Gastrocnemius medialis (tissue), 4 donors: ENCODE results near the gene RAMP2. TPM values are rescaled to one million over a fixed set of nuclear protein-coding genes. Genes with fewer than 3 reads are reported as not detected.
A peak's percentile ranks its signal among the peaks of the same experiment; 100 is the strongest.

ENCODE experiments used
- ATAC-seq, 2 donors: fragments of 150-250 bp; one replicate each; pipeline ENCODE4 v1.9.1; 2016
- DNase-seq, 2 donors: peaks; one replicate each; pipeline ENCODE4 v3.0.0-alpha.2; 2019
- H3K27ac ChIP-seq, 4 donors: fragments of 200-600 bp; sonication (generic); 1 replicate in 1 of 4; 2 replicates in 3 of 4; pipeline ENCODE4 v1.5.1; 2016 to 2018; ENCODE audit warnings: mild to moderate bottlenecking in 2 of 4, moderate library complexity in 1 of 4
- H3K27me3 ChIP-seq, 3 donors: fragments of 200-600 bp; sonication (generic) in 2 of 3; 1 replicate in 1 of 3; 2 replicates in 2 of 3; pipeline versions ENCODE4 v1.5.1 to v1.6.0; 2016 to 2019; ENCODE audit warnings: mild to moderate bottlenecking in 1 of 3, moderate library complexity in 1 of 3
- H3K36me3 ChIP-seq, 2 donors: fragments of 200-600 bp; sonication (generic) in 1 of 2; one replicate each; pipeline ENCODE4 v1.5.1; 2017 to 2018
- H3K4me1 ChIP-seq, 2 donors: fragments of 200-600 bp; sonication (generic) in 1 of 2; one replicate each; pipeline ENCODE4 v1.5.1; 2016 to 2017; ENCODE audit warnings: mild to moderate bottlenecking in 2 of 2
- H3K4me3 ChIP-seq, 4 donors: fragments of 200-600 bp; sonication (generic) in 3 of 4; 1 replicate in 1 of 4; 2 replicates in 3 of 4; pipeline ENCODE4 v1.5.1; 2016 to 2019; ENCODE audit warnings: mild to moderate bottlenecking in 2 of 4
- H3K9me3 ChIP-seq, 3 donors: fragments of 200-600 bp; sonication (generic) in 2 of 3; 1 replicate in 1 of 3; 2 replicates in 2 of 3; pipeline ENCODE4 v1.5.1; 2016 to 2019
- CTCF ChIP-seq, 5 experiments: fragments of 450-650 bp in 3 of 5; fragments of 200-600 bp in 2 of 5; sonication (generic) in 2 of 5; IDR thresholded peaks in 4 of 5; conservative IDR thresholded peaks in 1 of 5; 1 replicate in 4 of 5; 2 replicates in 1 of 5; pipeline ENCODE4 v1.5.1; 2016 to 2019; ENCODE audit warnings: antibody characterized with exemption in 5 of 5, mild to moderate bottlenecking in 3 of 5, moderate library complexity in 3 of 5
- POLR2A ChIP-seq, 2 donors: fragments of 450-650 bp; IDR thresholded peaks; one replicate each; pipeline ENCODE4 v1.6.1; 2017; ENCODE audit warnings: antibody characterized with exemption in 2 of 2, mild to moderate bottlenecking in 2 of 2, moderate library complexity in 2 of 2
- in situ Hi-C, 4 donors: fragments of 200-750 bp; cut with MboI; loops; one replicate each; pipeline versions ENCODE4 v1.15.0 to v1.8.0; 2017; ENCODE audit warnings: low sequenced_read_pairs in 4 of 4
- intact Hi-C: fragments of 100-400 bp; cut with DNase I; formaldehyde crosslinking; loops from one replicate; pipeline ENCODE4 v1.15.1; 2023; ENCODE audit warnings: low total_unique reads
- total RNA-seq, 4 donors: library from RNA; depleted of rRNA; stranded (reverse); fragments of >200 nt; gene quantifications; one replicate each; pipeline versions ENCODE4 v1.1.0 to v1.2.3, GENCODE V29; 2016

The RAMP2 gene
- total RNA-seq, result 10 to 100 TPM; 17.5 to 31.2 (median 20.7) TPM

- DNase-seq (no peak), ATAC-seq (peak in 1 of 2 donors; percentile 24)
- peaks cover 4 to 26% (median 15%) of the 10 kb centered on the region in 3 donors for H3K27me3 ChIP-seq
- no peaks in the 10 kb centered on the region for H3K9me3 ChIP-seq
- peak within 1 kb of the TSS; percentile 67 to 78 (median 74) for H3K27ac ChIP-seq
- no peaks in the 10 kb centered on the region for H3K36me3 ChIP-seq
- TF ChIP-seq POLR2A (IDR thresholded peaks at IDR 0.05) (peak in 1 of 2 donors; percentile 41), CTCF (IDR thresholded peaks at IDR 0.05 in 4 of 5, conservative IDR thresholded peaks at IDR 0.05 in 1 of 5) (no peak)
- intact Hi-C loops (no loop called here), in situ Hi-C loops (loop anchor here in 3 of 4 donors (5.0 to 25.0 kb wide), 4 partner anchors 34 to 176 kb away; partner anchors contain the start of gene PSMC3IP (in 1 of the 3))
- H3K4me3 ChIP-seq, result peak within 1 kb of the TSS; percentile 50 to 66 (median 58)
- H3K4me1 ChIP-seq, result peaks cover 3 to 13% of the 10 kb centered on the region in 2 donors
These were observed at the start of gene RAMP2 for GRCh38 chr17:42760652-42761581. Gene RAMP2 (plus strand): TSS chr17:42761227. CDS start chr17:42761262, 35 bp downstream.

GRCh38 chr17:42720996-42721583 lies 39.9 kb upstream of the RAMP2 start:
- ATAC-seq (peak; percentile 52 to 69), DNase-seq (no peak)
- Histone ChIP-seq H3K4me3 (no peak overlapping the region), H3K9me3 (no peaks in the 10 kb centered on the region), H3K4me1 (no peaks in the 10 kb centered on the region), H3K27me3 (no peaks in the 10 kb centered on the region), H3K27ac (no peak overlapping the region), H3K36me3 (peaks cover 9 to 100% of the 10 kb centered on the region in 2 donors)
- intact Hi-C loops (loop anchor here (1.0 to 2.0 kb wide), 2 partner anchors 42 to 104 kb away; partner anchors contain the start of gene BECN1), in situ Hi-C loops (loop anchor here in 2 of 4 donors (5.0 to 25.0 kb wide), 4 partner anchors 41 to 466 kb away; partner anchors contain the start of genes BECN1 (in 1 of the 2) and RAMP2 (in 1 of the 2))
- TF ChIP-seq POLR2A (IDR thresholded peaks at IDR 0.05), result no peak
- peak; percentile 48 to 67 (median 56) for TF ChIP-seq CTCF (IDR thresholded peaks at IDR 0.05 in 4 of 5, conservative IDR thresholded peaks at IDR 0.05 in 1 of 5)

- in situ Hi-C loops (loop anchor here in 2 of 4 donors (5.0 to 25.0 kb wide), 4 partner anchors 39 to 464 kb away; partner anchors contain the start of genes BECN1 (in 1 of the 2) and RAMP2 (in 1 of the 2)), intact Hi-C loops (no loop called here)
- DNase-seq (no peak), ATAC-seq (no peak)
- no peak for TF ChIP-seq CTCF (IDR thresholded peaks at IDR 0.05 in 4 of 5, conservative IDR thresholded peaks at IDR 0.05 in 1 of 5)
- no peak for TF ChIP-seq POLR2A (IDR thresholded peaks at IDR 0.05)
- no peak overlapping the region for H3K27ac ChIP-seq
- H3K9me3 ChIP-seq, result no peaks in the 10 kb centered on the region
- H3K4me3 ChIP-seq, result no peak overlapping the region
- no peaks in the 10 kb centered on the region for H3K4me1 ChIP-seq
- H3K36me3 ChIP-seq, result peaks cover 9 to 100% of the 10 kb centered on the region in 2 donors
- no peaks in the 10 kb centered on the region for H3K27me3 ChIP-seq
These were observed 37.4 kb upstream of the RAMP2 start for GRCh38 chr17:42723636-42724035.

- Histone ChIP-seq H3K27me3 (no peaks in the 10 kb centered on the region), H3K36me3 (peaks cover 4 to 100% of the 10 kb centered on the region in 2 donors), H3K4me1 (no peaks in the 10 kb centered on the region), H3K9me3 (no peaks in the 10 kb centered on the region), H3K27ac (no peak overlapping the region), H3K4me3 (no peak overlapping the region)
- intact Hi-C loops, result no loop called here
- in situ Hi-C loops, result loop anchor here in 2 of 4 donors (5.0 to 10.0 kb wide), 2 partner anchors 37 to 100 kb away; partner anchors contain the start of genes BECN1 (in 1 of the 2) and RAMP2 (in 1 of the 2)
- ATAC-seq, result no peak
- DNase-seq, result no peak
- no peak for TF ChIP-seq CTCF (IDR thresholded peaks at IDR 0.05 in 4 of 5, conservative IDR thresholded peaks at IDR 0.05 in 1 of 5)
- TF ChIP-seq POLR2A (IDR thresholded peaks at IDR 0.05), result no peak
These were observed 35.9 kb upstream of the RAMP2 start for GRCh38 chr17:42725143-42725542.
